Suprapubic skin (tissue), 4 donors: Measurements from ENCODE around the gene WWTR1.

Source experiments
- CTCF ChIP-seq, 2 donors: fragments of 200-600 bp in 1 of 2; fragments of 450-650 bp in 1 of 2; sonication (generic) in 1 of 2; IDR thresholded peaks; one replicate each; pipeline ENCODE4 v1.5.1; 2016 to 2019; ENCODE audit warnings: antibody characterized with exemption in 2 of 2, mild to moderate bottlenecking in 1 of 2, moderate library complexity in 1 of 2
- EP300 ChIP-seq: sonication (generic); formaldehyde crosslinking; IDR thresholded peaks from one replicate; pipeline ENCODE4 v1.6.1; 2017; ENCODE audit warnings: antibody characterized with exemption
- POLR2A ChIP-seq, 2 donors: fragments of 450-650 bp; IDR thresholded peaks; one replicate each; pipeline ENCODE4 v1.6.1; 2017; ENCODE audit warnings: antibody characterized with exemption in 2 of 2, mild to moderate bottlenecking in 2 of 2, moderate library complexity in 2 of 2
- POLR2AphosphoS5 ChIP-seq, 3 donors: sonication (generic); formaldehyde crosslinking; IDR thresholded peaks; one replicate each; pipeline ENCODE4 v1.6.1; 2017; ENCODE audit warnings: antibody characterized with exemption in 3 of 3

- TF ChIP-seq POLR2A (IDR thresholded peaks at IDR 0.05) (no peak), CTCF (IDR thresholded peaks at IDR 0.05) (no peak), EP300 (no peak), POLR2AphosphoS5 (IDR thresholded peaks at IDR 0.05) (no peak)
Measured at GRCh38 chr3:149502438-149502837, 155.4 kb downstream of the WWTR1 start.
